ENCODE data around the gene SLC22A2. TPM values are rescaled to one million over a fixed set of nuclear protein-coding genes. Genes with fewer than 3 reads are reported as not detected.

The SLC22A2 gene
- total and polyA plus RNA-seq, 9 of the 15 experiments (the other 6 are each of a cell fraction or from before 2014, with no cell fraction given), result not detected

DNA sequence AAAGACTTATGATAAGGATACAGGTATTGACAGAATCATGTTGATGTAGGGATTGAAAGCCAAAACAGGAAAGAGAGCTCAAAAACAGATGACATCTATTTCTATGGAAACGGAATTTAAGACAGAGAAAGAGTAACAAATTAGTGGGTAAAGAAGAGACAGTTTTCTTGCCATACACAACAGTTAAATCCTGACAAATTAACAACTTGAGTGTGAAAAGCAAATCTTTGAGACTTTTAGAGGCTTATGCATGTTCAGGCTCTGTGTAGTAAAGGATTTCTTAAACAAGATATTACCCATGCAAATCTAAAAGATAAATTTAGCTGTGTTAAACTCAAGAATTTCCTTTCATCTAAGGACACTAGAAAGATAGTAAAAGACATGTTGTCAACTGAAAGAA lies 68.5 kb downstream of the SLC22A2 start:
- Histone ChIP-seq H3K9me3 (replicated peaks; ENCODE audit: control insufficient read depth, insufficient read depth, low read depth, low read length) (no peaks in the 10 kb centered on the region), H2AFZ (ENCODE audit: low read depth, low read length) (no peak overlapping the region), H3K9me1 (ENCODE audit: control insufficient read depth, insufficient read depth, low read length) (no peaks in the 10 kb centered on the region), H3K27ac (ENCODE audit: extremely low read depth, low read depth, low read length) (no peak overlapping the region), H3K79me2 (ENCODE audit: control insufficient read depth, insufficient read depth, low read length) (no peaks in the 10 kb centered on the region), H3K4me3 (no peak overlapping the region), H3K4me2 (ENCODE audit: insufficient read depth, low read length) (no peak overlapping the region), H3K9ac (ENCODE audit: insufficient read depth in 1 of 2, low read depth in 2 of 2, low read length in 2 of 2) (no peak overlapping the region), H3K4me1 (replicated peaks in 1 of 2; ENCODE audit: control insufficient read depth in 2 of 2, insufficient read depth in 2 of 2, low read length in 2 of 2) (no peaks in the 10 kb centered on the region), H3K27me3 (ENCODE audit: control insufficient read depth in 2 of 2, insufficient read depth in 2 of 2, low read length in 2 of 2) (no peaks in the 10 kb centered on the region), H3K36me3 (ENCODE audit: control insufficient read depth, insufficient read depth, low read length) (no peaks in the 10 kb centered on the region), H4K20me1 (replicated peaks; ENCODE audit: control insufficient read depth, insufficient read depth, low read length) (no peaks in the 10 kb centered on the region)
- ATAC-seq, result no peak
- no peak for DNase-seq (ENCODE audit: extremely low read depth in 1 of 4, low spot score in 3 of 4)
- ChIA-PET CTCF (ENCODE audit: low intra/inter-chr PET ratio) (no interaction called here), POLR2A (no interaction called here)
- intact Hi-C loops (cut with micrococcal nuclease), result no loop called here
- WGBS (ENCODE audit: insufficient coverage, low coverage, missing lambda C conversion rate), result 0% methylated on average over 1 of the region's 1 CpG
- BruUV-seq (replicated peaks), result no TSS peak
- in situ Hi-C loops (cut with MboI), result no loop called here
- peak; percentile 19 for FAIRE-seq
- TF ChIP-seq TBL1XR1 (IDR thresholded peaks at IDR 0.05; ENCODE audit: low read length in 2 of 2), result no peak
- TF ChIP-seq ETV6 (IDR thresholded peaks at IDR 0.05; ENCODE audit: borderline replicate concordance in 1 of 2, low read depth in 2 of 2, low read length in 1 of 2), result no peak
- no peak for TF ChIP-seq ETV6 (CRISPR knock-in tag; IDR thresholded peaks at IDR 0.05; ENCODE audit: borderline replicate concordance)
- TF ChIP-seq, protein P1, sequence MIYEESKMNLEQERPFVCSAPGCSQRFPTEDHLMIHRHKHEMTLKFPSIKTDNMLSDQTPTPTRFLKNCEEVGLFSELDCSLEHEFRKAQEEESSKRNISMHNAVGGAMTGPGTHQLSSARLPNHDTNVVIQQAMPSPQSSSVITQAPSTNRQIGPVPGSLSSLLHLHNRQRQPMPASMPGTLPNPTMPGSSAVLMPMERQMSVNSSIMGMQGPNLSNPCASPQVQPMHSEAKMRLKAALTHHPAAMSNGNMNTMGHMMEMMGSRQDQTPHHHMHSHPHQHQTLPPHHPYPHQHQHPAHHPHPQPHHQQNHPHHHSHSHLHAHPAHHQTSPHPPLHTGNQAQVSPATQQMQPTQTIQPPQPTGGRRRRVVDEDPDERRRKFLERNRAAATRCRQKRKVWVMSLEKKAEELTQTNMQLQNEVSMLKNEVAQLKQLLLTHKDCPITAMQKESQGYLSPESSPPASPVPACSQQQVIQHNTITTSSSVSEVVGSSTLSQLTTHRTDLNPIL (CRISPR knock-in tag; IDR thresholded peaks at IDR 0.05), result no peak
- TF ChIP-seq, protein P2, sequence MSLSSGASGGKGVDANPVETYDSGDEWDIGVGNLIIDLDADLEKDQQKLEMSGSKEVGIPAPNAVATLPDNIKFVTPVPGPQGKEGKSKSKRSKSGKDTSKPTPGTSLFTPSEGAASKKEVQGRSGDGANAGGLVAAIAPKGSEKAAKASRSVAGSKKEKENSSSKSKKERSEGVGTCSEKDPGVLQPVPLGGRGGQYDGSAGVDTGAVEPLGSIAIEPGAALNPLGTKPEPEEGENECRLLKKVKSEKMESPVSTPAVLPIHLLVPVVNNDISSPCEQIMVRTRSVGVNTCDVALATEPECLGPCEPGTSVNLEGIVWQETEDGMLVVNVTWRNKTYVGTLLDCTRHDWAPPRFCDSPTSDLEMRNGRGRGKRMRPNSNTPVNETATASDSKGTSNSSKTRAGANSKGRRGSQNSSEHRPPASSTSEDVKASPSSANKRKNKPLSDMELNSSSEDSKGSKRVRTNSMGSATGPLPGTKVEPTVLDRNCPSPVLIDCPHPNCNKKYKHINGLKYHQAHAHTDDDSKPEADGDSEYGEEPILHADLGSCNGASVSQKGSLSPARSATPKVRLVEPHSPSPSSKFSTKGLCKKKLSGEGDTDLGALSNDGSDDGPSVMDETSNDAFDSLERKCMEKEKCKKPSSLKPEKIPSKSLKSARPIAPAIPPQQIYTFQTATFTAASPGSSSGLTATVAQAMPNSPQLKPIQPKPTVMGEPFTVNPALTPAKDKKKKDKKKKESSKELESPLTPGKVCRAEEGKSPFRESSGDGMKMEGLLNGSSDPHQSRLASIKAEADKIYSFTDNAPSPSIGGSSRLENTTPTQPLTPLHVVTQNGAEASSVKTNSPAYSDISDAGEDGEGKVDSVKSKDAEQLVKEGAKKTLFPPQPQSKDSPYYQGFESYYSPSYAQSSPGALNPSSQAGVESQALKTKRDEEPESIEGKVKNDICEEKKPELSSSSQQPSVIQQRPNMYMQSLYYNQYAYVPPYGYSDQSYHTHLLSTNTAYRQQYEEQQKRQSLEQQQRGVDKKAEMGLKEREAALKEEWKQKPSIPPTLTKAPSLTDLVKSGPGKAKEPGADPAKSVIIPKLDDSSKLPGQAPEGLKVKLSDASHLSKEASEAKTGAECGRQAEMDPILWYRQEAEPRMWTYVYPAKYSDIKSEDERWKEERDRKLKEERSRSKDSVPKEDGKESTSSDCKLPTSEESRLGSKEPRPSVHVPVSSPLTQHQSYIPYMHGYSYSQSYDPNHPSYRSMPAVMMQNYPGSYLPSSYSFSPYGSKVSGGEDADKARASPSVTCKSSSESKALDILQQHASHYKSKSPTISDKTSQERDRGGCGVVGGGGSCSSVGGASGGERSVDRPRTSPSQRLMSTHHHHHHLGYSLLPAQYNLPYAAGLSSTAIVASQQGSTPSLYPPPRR (CRISPR knock-in tag; IDR thresholded peaks at IDR 0.05; ENCODE audit: borderline replicate concordance), result no peak
- no peak for TF ChIP-seq TAF7 (tag; IDR thresholded peaks at IDR 0.05)
- no peak for TF ChIP-seq HDAC6 (IDR thresholded peaks at IDR 0.05; ENCODE audit: low read depth, low read length)
- no peak for TF ChIP-seq ZNF121 (CRISPR knock-in tag; conservative IDR thresholded peaks at IDR 0.05)
- TF ChIP-seq FOXP1 (CRISPR knock-in tag; IDR thresholded peaks at IDR 0.05), result no peak
- TF ChIP-seq ZBED1 (IDR thresholded peaks at IDR 0.05), result no peak
- no peak for TF ChIP-seq FOXA3 (CRISPR knock-in tag; conservative IDR thresholded peaks at IDR 0.05 in 1 of 2, IDR thresholded peaks at IDR 0.05 in 1 of 2)
- no peak for TF ChIP-seq ZNF561 (CRISPR knock-in tag; conservative IDR thresholded peaks at IDR 0.05)
- TF ChIP-seq, protein P3, sequence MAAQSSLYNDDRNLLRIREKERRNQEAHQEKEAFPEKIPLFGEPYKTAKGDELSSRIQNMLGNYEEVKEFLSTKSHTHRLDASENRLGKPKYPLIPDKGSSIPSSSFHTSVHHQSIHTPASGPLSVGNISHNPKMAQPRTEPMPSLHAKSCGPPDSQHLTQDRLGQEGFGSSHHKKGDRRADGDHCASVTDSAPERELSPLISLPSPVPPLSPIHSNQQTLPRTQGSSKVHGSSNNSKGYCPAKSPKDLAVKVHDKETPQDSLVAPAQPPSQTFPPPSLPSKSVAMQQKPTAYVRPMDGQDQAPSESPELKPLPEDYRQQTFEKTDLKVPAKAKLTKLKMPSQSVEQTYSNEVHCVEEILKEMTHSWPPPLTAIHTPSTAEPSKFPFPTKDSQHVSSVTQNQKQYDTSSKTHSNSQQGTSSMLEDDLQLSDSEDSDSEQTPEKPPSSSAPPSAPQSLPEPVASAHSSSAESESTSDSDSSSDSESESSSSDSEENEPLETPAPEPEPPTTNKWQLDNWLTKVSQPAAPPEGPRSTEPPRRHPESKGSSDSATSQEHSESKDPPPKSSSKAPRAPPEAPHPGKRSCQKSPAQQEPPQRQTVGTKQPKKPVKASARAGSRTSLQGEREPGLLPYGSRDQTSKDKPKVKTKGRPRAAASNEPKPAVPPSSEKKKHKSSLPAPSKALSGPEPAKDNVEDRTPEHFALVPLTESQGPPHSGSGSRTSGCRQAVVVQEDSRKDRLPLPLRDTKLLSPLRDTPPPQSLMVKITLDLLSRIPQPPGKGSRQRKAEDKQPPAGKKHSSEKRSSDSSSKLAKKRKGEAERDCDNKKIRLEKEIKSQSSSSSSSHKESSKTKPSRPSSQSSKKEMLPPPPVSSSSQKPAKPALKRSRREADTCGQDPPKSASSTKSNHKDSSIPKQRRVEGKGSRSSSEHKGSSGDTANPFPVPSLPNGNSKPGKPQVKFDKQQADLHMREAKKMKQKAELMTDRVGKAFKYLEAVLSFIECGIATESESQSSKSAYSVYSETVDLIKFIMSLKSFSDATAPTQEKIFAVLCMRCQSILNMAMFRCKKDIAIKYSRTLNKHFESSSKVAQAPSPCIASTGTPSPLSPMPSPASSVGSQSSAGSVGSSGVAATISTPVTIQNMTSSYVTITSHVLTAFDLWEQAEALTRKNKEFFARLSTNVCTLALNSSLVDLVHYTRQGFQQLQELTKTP (IDR thresholded peaks at IDR 0.05; ENCODE audit: low read depth in 1 of 2, partially characterized antibody in 2 of 2), result no peak

Data from K562 (cell line).